ENCODE measurements around the gene ZFP64.
"Not testable (repeated sequence)": the region's sequence is repeated elsewhere in the genome, so short reads cannot be mapped to it uniquely, and the experiment has no call there.

ZFP64 gene

GRCh38 chr20:52142757-52143156 is 48.8 kb downstream of the ZFP64 start:
- no peak overlapping the region for H3K4me3 ChIP-seq (ENCODE audit: low read depth, low read length)
- DNase-seq (ENCODE audit: low read depth): no peak
- no peak for TF ChIP-seq POLR2A (IDR thresholded peaks at IDR 0.05; ENCODE audit: extremely low read depth, insufficient read length)
- TF ChIP-seq MAX (IDR thresholded peaks at IDR 0.05; ENCODE audit: low read depth, low read length): no peak
- no peak for TF ChIP-seq CTCF (IDR thresholded peaks at IDR 0.05; ENCODE audit: low read depth, low read length)
- no peak for TF ChIP-seq MYC (IDR thresholded peaks at IDR 0.05; ENCODE audit: low read depth, low read length)

GRCh38 chr20:52139986-52140385 is 51.6 kb downstream of the ZFP64 start:
- no peak overlapping the region for H3K4me3 ChIP-seq (ENCODE audit: low read depth, low read length)
- TF ChIP-seq MYC (IDR thresholded peaks at IDR 0.05; ENCODE audit: low read depth, low read length) (no peak), CTCF (IDR thresholded peaks at IDR 0.05; ENCODE audit: low read depth, low read length) (no peak), POLR2A (IDR thresholded peaks at IDR 0.05; ENCODE audit: extremely low read depth, insufficient read length) (no peak), MAX (IDR thresholded peaks at IDR 0.05; ENCODE audit: low read depth, low read length) (no peak)
- DNase-seq (ENCODE audit: low read depth): no peak

GRCh38 chr20:52137850-52138249 is 53.7 kb downstream of the ZFP64 start:
- TF ChIP-seq CTCF (IDR thresholded peaks at IDR 0.05; ENCODE audit: low read depth, low read length) (no peak), MYC (IDR thresholded peaks at IDR 0.05; ENCODE audit: low read depth, low read length) (no peak), MAX (IDR thresholded peaks at IDR 0.05; ENCODE audit: low read depth, low read length) (no peak), POLR2A (IDR thresholded peaks at IDR 0.05; ENCODE audit: extremely low read depth, insufficient read length) (no peak)
- DNase-seq (ENCODE audit: low read depth): no peak
- no peak overlapping the region for H3K4me3 ChIP-seq (ENCODE audit: low read depth, low read length)

GRCh38 chr20:52133714-52134113 is 57.9 kb downstream of the ZFP64 start:
- not testable (repeated sequence) for DNase-seq (ENCODE audit: low read depth); H3K4me3 ChIP-seq (ENCODE audit: low read depth, low read length)

- TF ChIP-seq CTCF (IDR thresholded peaks at IDR 0.05; ENCODE audit: low read depth, low read length) (no peak), MAX (IDR thresholded peaks at IDR 0.05; ENCODE audit: low read depth, low read length) (no peak)
- DNase-seq (ENCODE audit: low read depth): no peak
- no peak overlapping the region for H3K4me3 ChIP-seq (ENCODE audit: low read depth, low read length)
Observed at GRCh38 chr20:52132337-52132736, 59.2 kb downstream of the ZFP64 start.

GRCh38 chr20:52131048-52131643 is 60.4 kb downstream of the ZFP64 start:
- DNase-seq (ENCODE audit: low read depth): no peak
- H3K4me3 ChIP-seq (ENCODE audit: low read depth, low read length): no peak overlapping the region
- no peak for TF ChIP-seq POLR2A (IDR thresholded peaks at IDR 0.05; ENCODE audit: extremely low read depth, insufficient read length)
- no peak for TF ChIP-seq CTCF (IDR thresholded peaks at IDR 0.05; ENCODE audit: low read depth, low read length)
- TF ChIP-seq MAX (IDR thresholded peaks at IDR 0.05; ENCODE audit: low read depth, low read length): no peak
- TF ChIP-seq MYC (IDR thresholded peaks at IDR 0.05; ENCODE audit: low read depth, low read length): no peak
